HG03342 (cell line): ENCODE data around the gene RGL3.
"Not testable (repeated sequence)": the region's sequence is repeated elsewhere in the genome, so short reads cannot be mapped to it uniquely, and the experiment has no call there.

Source experiments
- ATAC-seq: cut with Tn5 transposase; IDR thresholded peaks from one replicate; pipeline ENCODE4 v1.9.1; 2021; ENCODE audit warnings: mild to moderate bottlenecking, moderate library complexity; ENCODE audit not compliant: unreplicated experiment

RGL3 gene

GRCh38 chr19:11384778-11385129 lies 34.4 kb downstream of the RGL3 start:
- ATAC-seq: no peak

DNA sequence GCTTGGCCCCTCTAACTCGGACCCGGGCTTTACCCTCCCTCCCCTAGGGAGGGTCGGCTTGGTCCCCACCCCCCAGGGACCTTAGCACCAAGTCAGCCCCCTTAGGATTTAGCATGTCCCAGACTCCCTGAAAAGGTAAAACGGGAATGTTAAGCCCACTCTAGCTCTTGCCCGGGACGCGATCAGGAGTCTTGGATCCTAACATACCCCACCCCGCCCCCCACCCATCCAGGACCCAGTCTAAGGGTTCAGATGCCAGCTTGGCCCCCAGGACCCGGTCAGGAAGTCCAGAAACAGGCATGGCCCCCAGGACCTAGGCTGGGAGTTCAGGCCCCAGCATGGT lies 35.4 kb downstream of the RGL3 start:
- no peak for ATAC-seq

DNA sequence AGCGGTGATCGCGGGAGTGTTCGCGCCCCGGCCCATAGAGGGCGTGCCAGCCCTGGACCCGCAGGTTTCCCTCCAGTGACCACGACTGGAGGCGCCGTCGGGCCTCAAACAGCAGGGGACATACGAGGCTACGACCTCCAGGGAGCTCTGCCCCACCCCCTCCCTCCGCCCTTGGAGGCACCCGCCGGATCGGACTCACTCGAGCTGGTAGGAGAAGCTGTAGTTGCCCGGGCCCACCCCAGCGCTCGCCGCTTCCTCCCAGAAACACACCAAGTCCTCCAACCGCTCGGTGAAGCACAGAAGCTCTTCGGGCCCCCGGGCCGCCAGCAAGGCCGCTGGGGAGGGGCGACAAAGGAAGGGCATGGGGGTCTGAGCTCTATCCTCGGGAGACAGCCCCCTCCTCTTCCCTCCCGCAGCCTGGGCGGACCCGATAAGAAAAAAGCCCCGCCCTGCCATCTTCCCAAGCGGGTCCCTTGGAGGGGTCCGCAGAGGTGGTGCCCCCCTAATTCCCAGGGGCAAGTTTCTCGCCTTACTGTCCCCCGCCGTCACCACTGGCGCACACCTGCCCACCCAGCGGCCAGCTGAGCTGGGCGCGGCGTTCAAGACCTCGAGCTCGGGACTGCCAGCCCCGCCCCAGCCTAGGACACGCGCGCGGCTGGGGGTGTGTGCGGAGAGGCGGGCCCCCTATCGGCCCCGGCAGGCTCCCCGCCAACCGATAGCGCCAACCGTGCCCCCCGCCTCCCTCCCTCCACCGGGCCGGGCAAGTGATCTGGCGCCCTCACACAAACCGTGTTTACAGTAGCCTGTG lies 36.0 kb downstream of the RGL3 start:
- ATAC-seq: no peak

DNA sequence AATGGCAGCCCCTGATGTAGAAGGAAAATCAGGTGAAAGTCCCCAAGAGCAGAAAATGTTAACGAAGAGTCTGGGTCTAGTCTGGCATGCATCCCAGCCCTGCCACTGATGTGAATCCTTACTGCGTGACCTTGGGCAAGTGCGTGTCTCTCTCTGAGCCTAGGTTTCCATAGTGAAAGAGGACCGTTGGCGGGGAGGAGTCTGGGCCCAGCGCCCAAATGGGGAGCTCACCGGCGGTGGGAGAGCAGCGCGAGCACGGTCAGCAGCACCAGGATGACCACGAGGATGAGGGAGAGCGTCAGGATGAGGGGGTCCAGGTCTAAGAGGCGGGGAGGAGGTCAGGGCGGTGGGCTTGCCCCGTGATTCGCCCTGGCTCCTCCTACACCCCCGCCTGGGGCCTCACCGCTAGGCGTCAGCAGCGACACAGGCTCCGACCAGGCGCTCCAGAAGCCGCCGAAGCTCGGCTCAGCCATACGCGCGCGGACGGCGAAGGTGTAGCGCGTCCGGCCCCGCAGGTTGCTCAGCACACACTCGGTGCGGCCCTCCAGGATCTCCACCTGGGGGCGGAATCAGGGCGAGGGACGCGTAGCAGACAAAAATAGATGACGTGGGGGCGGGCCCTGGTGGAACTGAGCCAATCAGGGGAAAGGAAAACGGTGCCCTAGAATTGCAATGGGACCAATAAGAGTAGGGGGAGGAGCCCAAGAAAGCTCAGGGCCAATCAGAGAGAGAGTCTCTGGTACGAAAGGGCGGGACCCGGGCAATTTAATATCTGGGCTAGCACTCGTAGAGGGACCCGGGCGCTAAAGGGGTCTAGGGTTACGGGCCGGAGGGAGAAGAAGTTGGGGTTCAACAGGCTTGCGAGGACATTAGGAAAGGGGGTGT lies 38.2 kb downstream of the RGL3 start:
- peak; percentile 78 for ATAC-seq

DNA sequence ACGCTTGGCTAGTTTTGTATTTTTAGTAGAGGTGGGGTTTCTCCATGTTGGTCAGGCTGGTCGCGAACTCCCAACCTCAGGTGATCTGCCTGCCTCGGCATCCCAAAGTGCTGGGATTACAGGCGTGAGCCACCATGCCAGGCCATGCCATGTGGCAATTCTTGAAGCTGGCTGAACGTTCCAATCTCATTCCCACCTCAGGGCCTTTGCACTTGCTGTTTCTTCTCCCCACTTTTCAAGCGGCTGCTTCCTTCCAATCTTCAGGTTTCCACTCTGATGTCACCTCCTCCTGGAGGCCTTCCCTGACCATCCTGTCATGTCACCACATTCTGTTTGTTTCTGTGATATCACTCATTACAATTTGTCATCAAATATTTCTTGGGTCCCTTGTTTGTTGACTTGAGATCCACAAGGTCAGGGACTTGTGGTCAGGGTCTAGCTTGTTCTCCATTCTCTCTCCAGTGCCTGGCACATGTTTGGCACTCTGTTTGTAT lies 39.2 kb downstream of the RGL3 start:
- ATAC-seq: no peak

- not testable (repeated sequence) for ATAC-seq
These were observed 39.8 kb downstream of the RGL3 start for GRCh38 chr19:11379269-11379845.

GRCh38 chr19:11378319-11379189 lies 40.6 kb downstream of the RGL3 start:
- no peak for ATAC-seq

DNA sequence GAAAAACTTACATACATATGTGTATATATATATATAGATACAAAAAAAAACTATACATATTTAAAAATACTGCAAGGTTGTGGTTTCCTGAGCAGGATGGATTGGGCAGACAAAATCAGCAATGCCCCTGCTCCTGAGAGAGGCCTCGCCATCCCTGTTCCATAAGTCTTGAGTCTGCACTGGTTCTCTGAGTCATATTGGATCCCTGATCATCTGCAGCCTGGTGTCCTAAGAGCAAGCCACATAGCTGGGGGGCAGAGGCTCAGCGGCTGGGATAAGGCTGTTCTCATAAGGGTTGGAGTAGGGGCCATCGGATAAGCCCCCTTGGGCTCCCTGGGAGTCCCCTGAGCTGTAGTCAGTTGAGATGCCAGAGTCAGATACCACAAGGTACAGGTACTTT lies 41.4 kb downstream of the RGL3 start:
- ATAC-seq: no peak

DNA sequence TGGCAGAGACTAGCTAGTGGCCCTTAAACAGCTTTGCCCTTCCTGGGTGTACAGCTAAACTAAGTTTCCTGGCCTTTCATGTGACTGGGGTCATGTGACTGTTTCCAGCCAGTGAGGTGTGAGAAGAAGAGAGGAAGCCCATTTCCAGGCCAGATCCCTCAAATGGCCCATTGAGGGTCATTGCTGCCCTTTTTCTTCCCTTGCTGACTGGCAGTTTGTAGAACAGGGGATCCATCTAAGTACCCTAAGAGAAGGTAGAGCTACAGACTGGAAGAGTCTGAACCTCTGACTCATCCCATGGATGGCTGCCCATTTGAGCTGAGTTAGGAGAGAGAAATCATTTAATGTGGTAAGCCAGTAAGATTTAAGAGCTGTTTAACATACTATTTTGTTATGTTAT lies 41.9 kb downstream of the RGL3 start:
- ATAC-seq: no peak

DNA sequence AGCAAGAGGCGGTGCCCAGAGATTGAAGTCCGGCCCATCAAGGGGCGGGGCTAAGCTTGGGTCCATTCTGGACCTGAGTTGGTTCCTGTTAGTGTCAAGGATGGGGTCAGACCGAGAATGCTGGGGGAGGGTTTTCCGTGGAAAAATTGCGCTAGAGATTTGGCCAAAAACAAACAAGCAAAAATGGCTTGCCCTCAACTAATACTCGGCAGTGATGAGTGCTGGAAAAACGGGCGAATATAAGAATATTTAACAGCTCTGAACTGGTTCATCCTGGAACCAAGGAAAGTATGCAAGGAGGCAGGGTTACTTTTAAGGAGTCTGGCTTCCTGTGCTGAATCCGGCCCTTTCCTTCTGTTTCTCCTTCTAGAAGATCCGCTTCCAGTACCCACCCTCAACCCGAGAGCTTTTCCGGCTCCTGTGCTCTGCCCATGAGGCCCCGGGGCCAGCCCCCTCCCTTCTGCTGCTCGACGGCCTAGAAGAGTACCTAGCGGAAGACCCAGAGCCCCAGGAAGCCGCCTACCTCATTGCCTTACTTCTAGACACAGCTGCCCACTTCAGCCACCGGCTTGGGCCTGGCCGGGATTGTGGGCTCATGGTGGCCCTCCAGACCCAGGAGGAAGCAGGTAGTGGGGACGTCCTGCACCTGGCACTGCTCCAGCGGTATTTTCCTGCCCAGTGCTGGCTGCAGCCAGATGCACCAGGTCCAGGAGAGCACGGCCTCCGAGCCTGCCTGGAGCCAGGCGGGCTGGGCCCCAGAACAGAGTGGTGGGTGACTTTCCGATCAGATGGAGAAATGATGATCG lies 43.8 kb downstream of the RGL3 start:
- ATAC-seq: no peak

DNA sequence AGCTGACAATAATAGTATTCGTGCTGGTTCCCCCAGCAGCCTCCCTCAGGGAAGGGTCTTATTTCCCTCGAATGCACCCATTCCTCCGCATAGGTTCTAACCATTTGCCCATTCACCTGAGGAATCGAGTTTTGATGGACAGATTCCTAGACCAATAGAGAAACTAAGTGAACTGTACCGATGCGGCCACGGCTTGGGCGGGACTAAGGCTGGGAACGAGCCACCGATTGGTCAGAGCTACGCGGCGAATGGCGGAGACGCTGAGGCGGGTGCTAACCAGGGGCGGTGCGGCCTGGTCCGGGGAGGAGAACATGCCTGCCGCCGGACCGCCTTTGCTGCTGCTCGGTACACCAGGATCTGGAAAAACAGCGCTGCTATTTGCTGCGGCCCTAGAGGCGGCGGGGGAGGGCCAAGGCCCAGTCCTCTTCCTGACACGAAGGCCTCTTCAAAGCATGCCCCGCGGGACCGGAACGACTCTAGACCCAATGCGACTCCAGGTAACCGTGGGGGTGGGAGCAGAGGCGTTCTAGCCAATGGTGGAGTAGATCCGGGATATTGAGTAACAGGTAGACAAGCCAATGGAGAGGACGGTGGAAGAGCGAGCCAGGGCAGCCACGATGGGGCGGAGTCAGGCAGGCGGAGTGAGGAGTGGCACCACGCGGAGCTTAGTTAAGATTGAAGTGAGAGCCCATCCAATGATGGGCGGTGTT lies 44.5 kb downstream of the RGL3 start, which contains the start of gene SWSAP1:
SWSAP1 (plus strand) TSS at position 234 of the 710 bp plus-strand sequence; CDS start at position 249, 15 bp downstream.
- peak; percentile 91 for ATAC-seq

DNA sequence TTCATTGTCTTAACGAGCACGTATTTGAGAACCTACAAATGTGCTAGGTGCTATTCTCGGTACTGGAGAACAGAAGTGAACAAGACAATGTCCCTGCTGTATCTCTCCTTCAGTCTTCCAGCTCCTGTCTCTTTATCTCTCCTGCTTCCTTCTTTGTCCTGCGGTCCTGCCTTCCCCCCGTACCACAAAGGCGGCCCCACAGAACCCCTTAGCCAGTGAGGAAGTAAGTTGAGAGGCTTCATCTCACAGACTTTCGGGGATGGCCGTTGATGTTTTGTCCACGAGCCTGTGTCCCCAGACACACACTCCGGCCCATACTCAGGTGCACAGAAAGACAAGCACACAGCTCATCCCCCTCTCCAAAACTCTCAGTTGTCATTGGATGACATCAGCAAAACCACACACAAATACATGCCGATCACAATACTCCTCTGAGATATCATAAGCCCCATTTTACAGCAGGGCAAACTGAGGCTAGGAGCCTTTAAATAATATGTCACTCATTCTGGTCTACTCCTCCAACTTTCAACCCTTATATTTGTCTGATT lies 45.2 kb downstream of the RGL3 start:
- no peak for ATAC-seq

DNA sequence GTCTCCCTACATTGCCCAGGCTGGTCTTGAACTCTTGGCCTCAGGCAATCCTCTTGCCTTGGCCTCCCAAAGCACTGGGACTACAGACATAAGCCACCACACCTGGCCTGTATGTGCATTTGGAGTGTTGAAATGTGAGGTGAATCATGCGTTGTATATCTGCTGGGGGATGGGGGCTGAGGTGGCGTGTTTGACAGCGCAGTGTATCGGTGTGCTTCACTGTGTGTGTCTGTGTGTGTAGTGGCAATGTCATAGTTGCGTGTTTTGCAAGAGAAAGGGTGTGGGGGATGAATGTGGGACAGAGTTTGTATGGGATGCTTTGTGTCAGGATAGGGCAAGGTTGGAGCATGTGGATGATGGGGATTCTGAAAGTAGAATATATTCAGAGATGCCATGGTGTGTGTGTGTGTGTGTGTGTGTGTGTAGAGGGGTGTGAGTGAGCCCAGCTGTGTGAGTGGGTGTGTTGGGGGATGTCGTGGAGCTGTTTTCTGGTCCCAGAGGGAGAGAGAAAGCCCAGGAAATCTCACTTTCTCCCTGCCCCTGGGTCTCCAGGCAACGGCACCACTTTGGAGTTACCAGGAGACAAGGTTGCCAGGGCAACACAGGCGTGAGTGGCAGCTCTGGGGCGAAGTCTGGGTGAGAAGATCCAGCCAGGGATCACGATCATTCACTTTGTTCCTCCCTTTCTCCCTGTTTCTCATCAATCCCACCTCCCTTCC lies 45.8 kb downstream of the RGL3 start:
- no peak for ATAC-seq

DNA sequence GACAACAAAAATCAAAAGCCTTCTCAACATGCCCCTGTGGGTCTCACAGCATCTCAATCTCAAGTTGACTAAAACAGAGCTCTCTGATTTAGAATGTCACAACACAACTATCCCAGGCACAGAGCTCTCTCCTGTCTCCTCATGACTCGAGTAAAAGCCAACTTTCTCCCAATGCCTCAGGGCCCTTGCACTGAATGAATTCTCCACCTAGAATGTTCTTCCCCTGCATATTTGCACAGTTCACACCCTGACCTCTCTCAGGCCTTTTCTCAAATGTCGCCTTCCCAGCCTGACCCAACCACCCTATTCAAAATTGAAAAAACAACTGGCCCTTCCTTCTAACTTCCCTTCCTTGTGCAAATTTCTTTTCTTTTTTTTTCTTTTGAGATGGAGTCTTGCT lies 48.4 kb downstream of the RGL3 start:
- ATAC-seq: no peak

- no peak for ATAC-seq
These were observed 51.6 kb downstream of the RGL3 start for GRCh38 chr19:11367528-11367927.

DNA sequence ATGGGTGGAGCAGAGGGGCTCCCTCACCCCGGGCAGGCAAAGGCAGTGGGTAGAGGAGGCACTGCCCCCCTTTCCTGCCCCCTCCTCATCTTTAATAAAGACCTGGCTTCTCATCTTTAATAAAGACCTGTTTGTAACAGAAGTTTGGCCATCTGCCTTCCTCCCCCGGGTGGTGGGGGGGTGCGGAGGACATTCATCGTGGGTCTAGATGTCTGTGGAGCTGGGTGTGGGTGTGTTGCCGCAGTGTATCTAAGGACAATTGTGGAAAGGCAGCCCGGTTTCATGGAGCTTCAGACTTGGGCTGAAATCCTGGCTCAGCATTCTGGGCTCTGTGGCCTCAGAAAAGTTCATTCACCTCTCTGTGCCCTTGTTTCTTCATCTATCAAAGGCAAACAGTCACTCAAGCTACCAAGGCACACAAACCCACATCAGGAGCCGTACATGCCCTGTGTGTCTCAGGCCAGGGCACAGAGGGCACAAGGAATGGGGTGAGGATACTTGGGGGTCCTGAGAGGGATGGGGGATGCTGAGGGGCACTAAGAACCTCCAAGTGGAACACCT lies 53.5 kb downstream of the RGL3 start:
- no peak for ATAC-seq

GRCh38 chr19:11364935-11365334 lies 54.2 kb downstream of the RGL3 start:
- no peak for ATAC-seq
